Stimulated activated memory B cell treated with anti-CD40 and anti-IgM and Interleukin-4, amounts not matched to agents 10 μg/mL and 1 μg/mL and 100 μg/mL, for 72 hours (primary cell): ENCODE results near the gene CALY.
"Not testable (repeated sequence)": the region's sequence is repeated elsewhere in the genome, so short reads cannot be mapped to it uniquely, and the experiment has no call there.

Source experiments
- ATAC-seq: fragments of 150-1000 bp; cut with Tn5 transposase; 2 replicates; pipeline ENCODE4 v1.10.0; 2021
- H3K27ac Mint-ChIP-seq: one replicate; pipeline ENCODE4 v1.8.0; 2022; ENCODE audit warnings: mild to moderate bottlenecking, mixed read lengths
- H3K27me3 Mint-ChIP-seq: one replicate; pipeline ENCODE4 v1.8.0; 2022; ENCODE audit warnings: mixed read lengths
- H3K36me3 Mint-ChIP-seq: one replicate; pipeline ENCODE4 v1.8.0; 2022; ENCODE audit warnings: mixed read lengths
- H3K4me1 Mint-ChIP-seq: one replicate; pipeline ENCODE4 v1.8.0; 2022; ENCODE audit warnings: mixed read lengths
- H3K4me3 Mint-ChIP-seq: one replicate; pipeline ENCODE4 v1.8.0; 2022; ENCODE audit warnings: mild to moderate bottlenecking, moderate library complexity, mixed read lengths
- H3K9me3 Mint-ChIP-seq: one replicate; pipeline ENCODE4 v1.8.0; 2022; ENCODE audit warnings: mixed read lengths

The CALY gene

GRCh38 chr10:133336577-133337369 lies at the start of gene CALY:
CALY (minus strand) TSS chr10:133336896; CDS start chr10:133328989, 7,907 bp downstream.
- peaks cover 2% of the 10 kb centered on the region for H3K9me3 Mint-ChIP-seq
- H3K4me1 Mint-ChIP-seq, result peaks cover 4% of the 10 kb centered on the region
- peaks cover 27% of the 10 kb centered on the region for H3K27me3 Mint-ChIP-seq
- peak within 1 kb of the TSS; percentile 68 for H3K4me3 Mint-ChIP-seq
- no peak within 1 kb of the TSS for H3K27ac Mint-ChIP-seq
- H3K36me3 Mint-ChIP-seq, result no peaks in the 10 kb centered on the region
- ATAC-seq, result peak; percentile 42

- Mint-ChIP-seq H3K27me3 (no peaks in the 10 kb centered on the region), H3K4me3 (no peak overlapping the region), H3K9me3 (no peaks in the 10 kb centered on the region), H3K27ac (no peak overlapping the region), H3K4me1 (peaks cover 46% of the 10 kb centered on the region), H3K36me3 (peaks cover 14% of the 10 kb centered on the region)
- no peak for ATAC-seq
These were observed 48.5 kb upstream of the CALY start for GRCh38 chr10:133385214-133385613.

GRCh38 chr10:133384071-133384470 lies 47.4 kb upstream of the CALY start:
- peaks cover 14% of the 10 kb centered on the region for H3K36me3 Mint-ChIP-seq
- H3K27me3 Mint-ChIP-seq, result no peaks in the 10 kb centered on the region
- H3K4me1 Mint-ChIP-seq, result peaks cover 44% of the 10 kb centered on the region
- H3K9me3 Mint-ChIP-seq, result no peaks in the 10 kb centered on the region
- no peak overlapping the region for H3K4me3 Mint-ChIP-seq
- H3K27ac Mint-ChIP-seq, result no peak overlapping the region
- ATAC-seq, result no peak

- Mint-ChIP-seq H3K36me3 (peaks cover 14% of the 10 kb centered on the region), H3K27ac (no peak overlapping the region), H3K9me3 (no peaks in the 10 kb centered on the region), H3K4me1 (peaks cover 39% of the 10 kb centered on the region), H3K27me3 (no peaks in the 10 kb centered on the region), H3K4me3 (no peak overlapping the region)
- no peak for ATAC-seq
These were observed 46.9 kb upstream of the CALY start for GRCh38 chr10:133383551-133383950.

- H3K27ac Mint-ChIP-seq, result peak overlapping the region; percentile 77
- H3K36me3 Mint-ChIP-seq, result peaks cover 14% of the 10 kb centered on the region
- H3K4me3 Mint-ChIP-seq, result peak overlapping the region; percentile 46
These were observed 44.3 kb upstream of the CALY start for GRCh38 chr10:133381036-133381435.

GRCh38 chr10:133379801-133380666 lies 43.3 kb upstream of the CALY start:
- H3K4me1 Mint-ChIP-seq, result peaks cover 36% of the 10 kb centered on the region
- peak overlapping the region; percentile 84 for H3K4me3 Mint-ChIP-seq
- no peak for ATAC-seq
- H3K27ac Mint-ChIP-seq, result peak overlapping the region; percentile 77
- peaks cover 14% of the 10 kb centered on the region for H3K36me3 Mint-ChIP-seq
- H3K9me3 Mint-ChIP-seq, result no peaks in the 10 kb centered on the region
- no peaks in the 10 kb centered on the region for H3K27me3 Mint-ChIP-seq

More at GRCh38 chr10:133381036-133381435, 44.3 kb upstream of the CALY start:
- Mint-ChIP-seq H3K27me3 (no peaks in the 10 kb centered on the region), H3K9me3 (no peaks in the 10 kb centered on the region), H3K4me1 (peaks cover 36% of the 10 kb centered on the region)
- ATAC-seq, result no peak

- Mint-ChIP-seq H3K36me3 (peaks cover 8% of the 10 kb centered on the region), H3K9me3 (no peaks in the 10 kb centered on the region), H3K4me1 (peaks cover 36% of the 10 kb centered on the region), H3K4me3 (peak within 1 kb of the TSS; percentile 84), H3K27me3 (no peaks in the 10 kb centered on the region), H3K27ac (peak within 1 kb of the TSS; percentile 77)
- ATAC-seq, result peak; percentile 76
These were observed 42.6 kb upstream of the CALY start, which contains the start of gene PAOX for GRCh38 chr10:133379152-133379800. PAOX (plus strand) TSS chr10:133379262; CDS start chr10:133379317, 55 bp downstream.

- Mint-ChIP-seq H3K27me3 (no peaks in the 10 kb centered on the region), H3K4me1 (peaks cover 43% of the 10 kb centered on the region), H3K36me3 (peaks cover 6% of the 10 kb centered on the region), H3K9me3 (no peaks in the 10 kb centered on the region), H3K4me3 (peak overlapping the region; percentile 78), H3K27ac (peak overlapping the region; percentile 55)
- ATAC-seq, result peak; percentile 77
These were observed 41.8 kb upstream of the CALY start for GRCh38 chr10:133378251-133379096.

- no peak for ATAC-seq
- Mint-ChIP-seq H3K27ac (peak overlapping the region; percentile 55), H3K36me3 (peaks cover 6% of the 10 kb centered on the region), H3K4me3 (peak overlapping the region; percentile 78), H3K4me1 (peaks cover 43% of the 10 kb centered on the region), H3K27me3 (no peaks in the 10 kb centered on the region), H3K9me3 (no peaks in the 10 kb centered on the region)
These were observed 41.1 kb upstream of the CALY start for GRCh38 chr10:133377818-133378250.

GRCh38 chr10:133377025-133377817 lies 40.5 kb upstream of the CALY start:
- peak overlapping the region; percentile 78 for H3K4me3 Mint-ChIP-seq
- H3K27me3 Mint-ChIP-seq, result no peaks in the 10 kb centered on the region
- ATAC-seq, result no peak
- H3K27ac Mint-ChIP-seq, result no peak overlapping the region
- no peaks in the 10 kb centered on the region for H3K9me3 Mint-ChIP-seq
- H3K4me1 Mint-ChIP-seq, result peaks cover 44% of the 10 kb centered on the region
- H3K36me3 Mint-ChIP-seq, result peaks cover 6% of the 10 kb centered on the region

GRCh38 chr10:133376183-133376582 lies 39.5 kb upstream of the CALY start:
- not testable (repeated sequence) for H3K9me3 Mint-ChIP-seq, ATAC-seq, H3K36me3 Mint-ChIP-seq, H3K4me3 Mint-ChIP-seq, H3K27me3 Mint-ChIP-seq, H3K27ac Mint-ChIP-seq
- peaks cover 47% of the 10 kb centered on the region for H3K4me1 Mint-ChIP-seq

GRCh38 chr10:133375357-133376115 lies 38.8 kb upstream of the CALY start:
- no peak for ATAC-seq
- Mint-ChIP-seq H3K27me3 (no peaks in the 10 kb centered on the region), H3K27ac (no peak overlapping the region), H3K4me1 (peaks cover 41% of the 10 kb centered on the region), H3K9me3 (no peaks in the 10 kb centered on the region), H3K36me3 (peaks cover 5% of the 10 kb centered on the region), H3K4me3 (no peak overlapping the region)
